ENCODE data around the gene PTPN7.
"Not testable (repeated sequence)": the region's sequence is repeated elsewhere in the genome, so short reads cannot be mapped to it uniquely, and the experiment has no call there.

Gene PTPN7

GRCh38 chr1:202130816-202131522 is 29.4 kb downstream of the PTPN7 start:
- no peak for DNase-seq (ENCODE audit: low read depth in 2 of 2)

- DNase-seq (ENCODE audit: low read depth in 2 of 2): no peak
Measured at GRCh38 chr1:202130297-202130721, 30.1 kb downstream of the PTPN7 start.

GRCh38 chr1:202129453-202130296 is 30.7 kb downstream of the PTPN7 start:
- no peak for DNase-seq (ENCODE audit: low read depth in 2 of 2)

GRCh38 chr1:202127836-202128622 is 32.4 kb downstream of the PTPN7 start:
- DNase-seq (ENCODE audit: low read depth in 2 of 2): no peak

GRCh38 chr1:202127061-202127460 is 33.3 kb downstream of the PTPN7 start:
- no peak for DNase-seq (ENCODE audit: low read depth in 2 of 2)

GRCh38 chr1:202126426-202126825 is 34.0 kb downstream of the PTPN7 start:
- DNase-seq (ENCODE audit: low read depth in 2 of 2): no peak

- no peak for DNase-seq (ENCODE audit: low read depth in 2 of 2)
Measured at GRCh38 chr1:202125611-202126010, 34.8 kb downstream of the PTPN7 start.

- DNase-seq (ENCODE audit: low read depth in 2 of 2): no peak
Measured at GRCh38 chr1:202124142-202124541, 36.3 kb downstream of the PTPN7 start.

- DNase-seq (ENCODE audit: low read depth in 2 of 2): no peak
Measured at GRCh38 chr1:202123336-202123813, 37.0 kb downstream of the PTPN7 start.

GRCh38 chr1:202122639-202123335 is 37.6 kb downstream of the PTPN7 start, which contains the start of gene GPR37L1:
GPR37L1 (plus strand) TSS chr1:202122917; CDS start chr1:202122964, 47 bp downstream.
- no peak for DNase-seq (ENCODE audit: low read depth in 2 of 2)

GRCh38 chr1:202121006-202121405 is 39.4 kb downstream of the PTPN7 start:
- no peak for DNase-seq (ENCODE audit: low read depth in 2 of 2)

GRCh38 chr1:202117898-202118371 is 42.5 kb downstream of the PTPN7 start:
- DNase-seq (ENCODE audit: low read depth in 2 of 2): no peak

GRCh38 chr1:202116287-202116686 is 44.1 kb downstream of the PTPN7 start:
- no peak for DNase-seq (ENCODE audit: low read depth in 2 of 2)

- DNase-seq (ENCODE audit: low read depth in 2 of 2): no peak
Measured at GRCh38 chr1:202113690-202114300, 46.6 kb downstream of the PTPN7 start.

- no peak for DNase-seq (ENCODE audit: low read depth in 2 of 2)
Measured at GRCh38 chr1:202112859-202113689, 47.3 kb downstream of the PTPN7 start.

GRCh38 chr1:202111589-202111988 is 48.8 kb downstream of the PTPN7 start:
- not testable (repeated sequence) for DNase-seq (ENCODE audit: low read depth in 2 of 2)

GRCh38 chr1:202110977-202111376 is 49.4 kb downstream of the PTPN7 start:
- DNase-seq (ENCODE audit: low read depth in 2 of 2): no peak

- DNase-seq (ENCODE audit: low read depth in 2 of 2): no peak
Measured at GRCh38 chr1:202107801-202108731, 52.3 kb downstream of the PTPN7 start.

- DNase-seq (ENCODE audit: low read depth in 2 of 2): no peak
Measured at GRCh38 chr1:202107321-202107761, 53.1 kb downstream of the PTPN7 start.
